Fibroblast of upper back skin (primary cell): Measurements from ENCODE around the gene NAA16.
A peak's percentile ranks its signal among the peaks of the same experiment; 100 is the strongest.
"Not testable (repeated sequence)": the region's sequence is repeated elsewhere in the genome, so short reads cannot be mapped to it uniquely, and the experiment has no call there.

ENCODE experiments used
- DNase-seq: peaks from one replicate; pipeline ENCODE4 v3.0.0-alpha.2; 2013

Gene NAA16

GRCh38 chr13:41310963-41311405, at the start of gene NAA16:
TSS of gene NAA16 (plus strand) at chr13:41311267. CDS start at chr13:41311529, 262 bp downstream.
- DNase-seq = peak; percentile 90

GRCh38 chr13:41263261-41263971, 47.7 kb upstream of the NAA16 start, which contains the start of gene MTRF1:
TSS of gene MTRF1 (minus strand) at chr13:41263576. CDS start at chr13:41260907, 2,669 bp downstream.
- DNase-seq = peak; percentile 76

GRCh38 chr13:41267106-41267505, 44.0 kb upstream of the NAA16 start:
- peak; percentile 20 for DNase-seq

- DNase-seq = peak; percentile 13
These were observed 42.3 kb upstream of the NAA16 start for GRCh38 chr13:41268764-41269163.

GRCh38 chr13:41271456-41272285, 39.4 kb upstream of the NAA16 start:
- DNase-seq = no peak

- no peak for DNase-seq
These were observed 37.1 kb upstream of the NAA16 start for GRCh38 chr13:41273831-41274441.

- DNase-seq = no peak
These were observed 36.2 kb upstream of the NAA16 start for GRCh38 chr13:41274881-41275280.

GRCh38 chr13:41276824-41277223, 34.2 kb upstream of the NAA16 start:
- DNase-seq = no peak

- not testable (repeated sequence) for DNase-seq
These were observed 31.9 kb upstream of the NAA16 start for GRCh38 chr13:41279156-41279555.

GRCh38 chr13:41282129-41282571, 28.9 kb upstream of the NAA16 start:
- no peak for DNase-seq

- peak; percentile 44 for DNase-seq
These were observed 26.4 kb upstream of the NAA16 start for GRCh38 chr13:41284512-41285288.

- DNase-seq = no peak
These were observed 24.7 kb upstream of the NAA16 start for GRCh38 chr13:41286370-41286769.

- DNase-seq = no peak
These were observed 21.6 kb upstream of the NAA16 start for GRCh38 chr13:41289463-41289881.

GRCh38 chr13:41291246-41291645, 19.8 kb upstream of the NAA16 start:
- no peak for DNase-seq

- DNase-seq = no peak
These were observed 17.8 kb upstream of the NAA16 start for GRCh38 chr13:41293272-41293671.

- DNase-seq = no peak
These were observed 16.2 kb upstream of the NAA16 start for GRCh38 chr13:41294914-41295313.

GRCh38 chr13:41295973-41296372, 15.1 kb upstream of the NAA16 start:
- DNase-seq = no peak

GRCh38 chr13:41296879-41297646, 14.0 kb upstream of the NAA16 start:
- no peak for DNase-seq

- DNase-seq = no peak
These were observed 11.6 kb upstream of the NAA16 start for GRCh38 chr13:41299316-41300094.

- DNase-seq = no peak
These were observed 8.3 kb upstream of the NAA16 start for GRCh38 chr13:41302743-41303142.

- DNase-seq = no peak
These were observed 6.5 kb upstream of the NAA16 start for GRCh38 chr13:41304551-41304950.
